Hypothalamus (tissue), 51 donors: ENCODE data around the gene TGFBI.
A peak's percentile ranks its signal among the peaks of the same experiment; 100 is the strongest.

ENCODE experiments used
- DNase-seq, 51 donors: peaks; one replicate each; lab custom pipeline; 2025; lab: John Stamatoyannopoulos, UW

TGFBI gene

DNA sequence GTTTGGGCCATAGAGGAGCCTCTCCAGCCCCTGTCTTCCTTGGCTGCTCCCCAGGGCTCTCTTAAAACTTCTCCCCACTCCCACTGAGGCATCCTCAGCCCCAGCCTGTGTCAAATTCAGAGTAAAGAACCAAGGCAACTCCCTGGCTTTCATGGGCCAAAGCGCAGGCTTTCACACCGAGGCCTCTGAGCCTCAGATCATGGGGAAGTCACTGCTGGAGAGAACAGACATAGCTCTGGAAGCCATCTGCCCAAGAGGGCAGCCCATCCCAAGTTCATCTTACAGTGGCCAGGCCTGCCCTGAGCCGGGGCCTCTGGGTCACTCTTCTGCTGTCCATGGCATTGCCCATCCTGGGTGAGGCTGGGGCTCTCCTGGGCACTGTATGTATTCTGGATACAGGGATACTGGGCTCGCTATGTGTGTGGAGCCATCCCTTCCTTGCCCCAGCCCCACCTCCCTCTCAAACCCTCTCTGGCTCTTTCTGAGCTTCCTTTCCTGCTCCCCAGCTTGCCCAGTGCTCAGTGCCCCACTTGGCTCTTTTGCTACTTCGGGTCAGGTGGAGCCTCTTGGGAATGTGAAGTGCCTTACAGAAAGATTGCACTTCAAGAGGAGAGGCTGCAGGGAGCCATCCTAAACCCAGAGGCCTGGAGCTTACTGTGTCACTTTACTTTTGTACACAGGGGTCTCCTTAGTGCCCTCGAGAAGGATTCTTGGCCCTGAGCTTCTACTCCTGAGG, 33.0 kb downstream of the TGFBI start:
- no peak for DNase-seq

DNA sequence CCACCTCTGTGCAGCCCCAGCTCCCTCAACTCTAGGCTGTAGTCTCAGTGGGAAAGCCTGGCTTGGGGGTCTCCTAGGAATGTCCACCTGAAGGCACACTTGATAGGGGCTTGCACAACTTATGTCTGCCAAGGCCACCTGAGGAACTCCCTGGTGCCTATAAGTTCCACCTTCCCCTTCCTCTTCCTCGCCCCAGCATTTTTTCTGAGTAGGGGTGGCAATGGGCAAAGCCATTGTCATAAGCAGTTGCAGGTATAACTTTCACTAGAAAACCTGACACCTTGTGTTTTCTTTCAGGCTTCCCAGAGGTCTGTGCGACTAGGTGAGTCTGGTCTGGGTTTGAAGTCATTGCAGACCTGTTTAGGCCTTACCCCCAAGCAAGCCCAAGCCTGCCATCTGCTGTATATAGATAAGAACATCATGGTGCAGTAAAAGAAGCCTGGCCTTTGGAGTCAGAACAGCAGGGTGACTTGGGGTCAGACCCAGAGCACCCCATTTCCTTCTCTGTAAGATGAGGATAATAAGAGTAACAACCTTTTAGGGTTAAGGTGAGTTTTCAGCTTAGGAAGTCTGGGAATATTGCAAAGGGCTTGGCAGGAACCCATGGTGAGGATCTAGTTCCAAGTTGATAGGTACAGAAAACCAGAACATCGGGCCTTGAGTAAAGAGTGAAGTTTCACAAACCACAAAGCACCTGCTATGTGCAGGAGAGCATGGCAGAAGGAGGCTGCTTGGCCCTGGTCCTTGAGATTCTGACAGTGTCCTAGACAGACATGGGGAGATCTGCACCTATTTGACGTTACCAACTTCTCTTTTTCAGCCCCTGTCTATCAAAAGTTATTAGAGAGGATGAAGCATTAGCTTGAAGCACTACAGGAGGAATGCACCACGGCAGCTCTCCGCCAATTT, 33.8 kb downstream of the TGFBI start:
- no peak for DNase-seq

DNA sequence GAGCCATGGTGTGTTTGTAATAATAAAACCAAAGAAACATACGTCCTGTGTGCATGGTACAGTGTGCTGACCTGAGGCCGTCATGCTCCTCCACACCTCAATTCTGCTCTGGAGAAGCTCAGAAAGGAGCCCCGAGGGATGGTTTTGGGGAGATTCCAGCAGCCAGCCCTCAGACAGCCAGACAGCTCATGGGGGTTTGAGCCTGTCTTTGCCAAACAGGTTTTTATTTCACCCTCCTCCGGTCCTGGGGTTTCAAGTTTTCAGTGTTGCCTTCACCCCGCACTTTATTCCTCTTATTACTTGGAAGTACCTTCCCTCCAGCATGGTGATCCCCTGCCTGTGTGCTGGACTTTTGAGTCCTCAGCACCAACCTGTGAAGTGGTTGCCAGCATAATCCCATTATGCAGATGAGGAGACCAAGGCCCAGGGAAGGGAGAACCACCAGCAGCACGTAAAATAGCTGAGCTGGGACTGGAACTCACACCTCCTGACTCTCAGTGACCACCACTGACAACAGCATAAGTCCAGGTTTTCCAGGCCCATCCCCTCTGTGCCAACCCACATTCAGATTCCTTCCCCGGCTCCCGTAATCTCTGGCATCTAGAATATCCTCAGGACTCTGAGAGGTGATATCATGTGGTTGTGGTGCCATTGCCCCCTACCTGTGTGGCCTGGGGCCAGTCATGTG, 35.1 kb downstream of the TGFBI start:
- no peak for DNase-seq

DNA sequence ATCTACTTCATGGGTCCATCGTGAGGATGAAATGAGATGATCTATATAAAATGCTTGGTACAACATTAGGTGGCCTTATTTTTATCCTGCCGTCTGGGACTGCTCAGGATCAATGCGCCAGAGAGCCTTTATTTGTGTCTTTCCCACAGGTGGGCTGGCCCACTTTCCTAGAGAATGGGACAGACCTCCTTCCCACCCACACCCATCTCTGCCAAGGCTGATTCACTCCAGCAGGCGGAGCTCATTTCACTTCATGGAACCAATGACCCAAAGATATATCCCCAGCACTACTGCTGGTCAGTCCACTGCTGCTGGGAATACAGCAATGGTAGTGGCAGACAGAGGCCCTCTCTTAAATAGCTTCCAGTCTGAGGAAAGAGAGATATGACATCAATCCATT, 35.7 kb downstream of the TGFBI start:
- DNase-seq, result no peak

DNA sequence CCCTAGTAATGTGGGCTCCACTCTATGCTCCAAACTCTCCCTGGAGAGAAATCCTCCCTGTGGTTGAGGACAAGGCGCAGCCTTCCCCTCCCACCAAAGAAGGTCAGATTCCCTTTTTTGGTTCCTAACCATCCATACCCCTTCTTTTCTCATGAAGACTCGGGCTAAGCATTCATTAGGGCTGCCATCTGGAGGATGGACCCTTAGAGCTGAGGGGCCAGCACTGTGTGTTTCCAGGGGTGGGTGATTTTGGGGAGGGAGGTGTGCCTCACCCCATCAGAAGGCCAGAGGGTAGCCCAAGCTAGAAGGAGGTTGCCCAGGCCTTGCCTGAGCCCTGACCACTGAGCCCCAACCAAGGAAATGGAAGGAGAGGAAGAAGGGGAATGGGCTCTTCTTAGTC, 36.8 kb downstream of the TGFBI start:
- DNase-seq, result no peak

- DNase-seq, result no peak
These were observed 38.0 kb downstream of the TGFBI start for GRCh38 chr5:136066661-136067271.

GRCh38 chr5:136067422-136067821, 38.6 kb downstream of the TGFBI start:
- DNase-seq, result no peak

DNA sequence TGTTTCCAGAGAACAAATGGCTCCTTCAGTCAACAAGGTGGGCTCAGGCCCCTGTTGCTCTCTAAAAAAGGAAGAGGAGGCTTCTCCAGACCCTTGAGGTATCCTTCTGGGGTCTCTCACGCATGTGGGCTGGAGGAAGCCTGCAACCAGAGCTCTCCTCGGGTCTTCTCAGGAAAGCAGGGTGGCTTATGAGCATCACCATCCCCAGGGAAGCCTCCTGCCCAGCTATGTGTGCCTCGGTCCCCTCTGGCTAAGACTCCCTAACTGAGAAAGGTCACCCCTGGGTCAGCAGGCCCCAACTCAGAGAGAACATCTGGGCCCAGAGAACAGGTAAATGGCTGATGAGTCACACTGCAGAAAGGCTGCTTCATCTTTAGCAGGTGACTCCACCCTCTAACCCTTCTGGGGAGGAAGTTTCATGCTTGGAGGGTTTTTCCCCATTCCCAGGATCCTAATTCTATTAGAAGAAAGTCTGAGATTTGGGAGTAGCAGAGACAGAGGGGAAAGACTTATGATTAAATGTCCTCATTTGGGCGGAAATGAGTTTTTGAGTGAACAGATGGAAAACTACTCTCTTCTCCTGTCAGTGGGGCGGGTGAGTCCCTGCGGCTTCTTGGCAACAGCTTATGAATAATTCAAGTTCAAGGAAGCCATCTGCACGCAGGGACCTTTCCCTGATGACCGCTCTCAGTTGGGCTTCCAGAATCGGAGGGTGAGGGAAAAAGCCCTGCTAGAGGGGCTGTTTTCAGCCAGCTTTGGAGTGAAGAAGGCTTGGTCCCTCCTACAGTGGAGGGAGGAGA, 41.9 kb downstream of the TGFBI start:
- DNase-seq, result no peak

DNA sequence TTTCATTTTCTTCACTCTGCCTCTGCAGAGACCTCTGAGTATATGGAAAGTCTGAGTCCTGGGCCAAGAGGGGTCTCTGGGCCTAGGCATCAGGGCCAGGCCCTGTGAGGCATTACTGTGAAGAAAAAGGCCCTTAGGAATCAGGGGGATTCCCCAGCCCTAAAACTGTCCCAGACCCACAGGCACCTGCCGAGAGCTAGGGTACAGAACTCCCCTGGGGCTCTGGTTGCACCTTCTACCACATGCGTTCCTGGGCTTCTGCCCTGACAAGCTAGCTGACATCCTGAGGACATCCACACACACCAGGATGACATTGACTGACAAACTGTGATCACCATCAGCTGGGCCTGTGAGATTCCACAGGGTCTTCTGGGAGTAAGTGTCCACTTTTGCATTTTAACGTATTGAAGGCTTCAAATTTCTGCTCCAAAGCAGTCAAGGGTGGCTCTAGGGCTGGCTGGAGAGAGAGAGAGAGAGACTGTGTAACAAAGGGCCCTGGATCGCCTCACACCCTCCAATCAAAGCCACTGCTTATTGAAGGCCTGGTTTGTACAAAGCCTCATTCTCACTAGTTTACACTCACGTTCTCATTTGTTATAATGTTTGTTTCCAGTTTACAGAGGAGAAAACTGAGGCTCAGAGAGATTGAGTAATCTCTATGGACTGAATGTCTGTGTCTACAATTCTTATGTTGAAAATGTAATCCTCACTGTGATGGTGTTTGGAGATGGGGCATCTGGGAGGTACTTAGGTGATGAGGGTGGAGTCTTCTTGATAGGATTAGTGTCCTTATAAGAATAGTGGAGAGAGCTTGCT, 45.1 kb downstream of the TGFBI start:
- DNase-seq, result no peak

DNA sequence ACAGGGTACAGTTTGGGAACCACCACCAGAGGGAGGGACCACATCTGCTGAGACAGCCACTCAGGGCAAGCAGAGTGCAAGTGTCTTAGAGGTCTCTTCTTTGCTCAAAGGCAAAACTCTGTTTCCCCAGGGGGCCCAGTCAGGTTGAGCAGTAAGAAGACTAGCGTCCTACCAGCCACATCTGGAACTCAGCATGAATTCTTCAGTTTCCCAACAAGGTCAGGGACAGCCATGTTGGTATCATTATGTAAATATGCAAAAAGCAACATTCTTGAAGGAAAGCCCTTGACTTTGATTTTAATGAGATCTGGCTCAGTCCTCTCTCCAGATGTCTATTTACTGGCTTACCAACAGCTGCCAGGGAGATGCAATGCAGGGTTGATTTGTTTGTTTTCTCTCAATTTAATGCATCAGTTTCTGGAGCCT, 46.7 kb downstream of the TGFBI start:
- DNase-seq, result no peak

- no peak for DNase-seq
These were observed 47.3 kb downstream of the TGFBI start for GRCh38 chr5:136076067-136076466.

DNA sequence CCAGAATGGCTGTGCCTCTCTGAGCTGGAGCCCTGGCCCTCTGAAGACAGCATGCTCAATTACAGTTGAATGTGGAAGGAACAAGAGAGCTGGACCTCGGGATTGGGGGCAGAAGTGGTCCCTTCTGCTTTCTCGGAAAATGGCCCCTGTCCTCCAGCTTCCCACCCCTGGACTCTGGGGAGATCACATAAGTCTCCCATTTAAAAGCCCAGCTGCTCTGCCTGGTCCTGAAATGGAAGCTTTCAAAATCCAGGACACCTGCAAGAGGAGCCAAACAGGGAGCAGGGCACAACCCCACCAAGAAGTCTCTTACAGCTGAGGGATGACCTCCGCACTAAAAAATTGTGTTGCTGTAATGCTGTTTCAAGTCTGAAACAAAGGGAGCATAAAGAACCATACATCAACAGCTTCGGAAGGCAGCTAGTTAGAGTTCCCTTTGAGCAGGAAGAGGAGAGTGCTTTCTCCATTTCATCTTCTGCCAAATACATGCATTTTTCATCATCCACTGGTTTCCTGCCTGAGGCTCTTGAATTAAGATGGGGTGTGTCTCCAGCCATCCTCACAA, 48.2 kb downstream of the TGFBI start:
- no peak for DNase-seq

GRCh38 chr5:136079195-136079985, 50.6 kb downstream of the TGFBI start:
- DNase-seq, result no peak

DNA sequence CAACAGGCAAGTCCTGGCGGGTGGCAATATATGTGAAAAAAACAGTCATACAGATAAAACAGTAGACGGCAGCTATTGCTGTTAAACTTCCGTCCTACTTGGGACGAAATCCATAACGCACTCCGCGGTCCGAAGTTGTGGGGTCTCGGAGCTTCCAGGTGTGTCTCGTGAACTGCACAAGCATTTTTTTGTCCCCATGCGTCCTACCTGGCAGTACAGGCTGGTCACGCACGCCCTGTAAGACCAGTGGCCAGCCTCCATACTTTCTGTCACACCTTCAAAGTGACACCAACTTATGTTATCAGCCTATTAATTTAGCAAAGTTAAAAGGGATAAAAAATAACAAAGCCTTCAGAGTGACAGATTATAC, 51.3 kb downstream of the TGFBI start:
- DNase-seq, result no peak

DNA sequence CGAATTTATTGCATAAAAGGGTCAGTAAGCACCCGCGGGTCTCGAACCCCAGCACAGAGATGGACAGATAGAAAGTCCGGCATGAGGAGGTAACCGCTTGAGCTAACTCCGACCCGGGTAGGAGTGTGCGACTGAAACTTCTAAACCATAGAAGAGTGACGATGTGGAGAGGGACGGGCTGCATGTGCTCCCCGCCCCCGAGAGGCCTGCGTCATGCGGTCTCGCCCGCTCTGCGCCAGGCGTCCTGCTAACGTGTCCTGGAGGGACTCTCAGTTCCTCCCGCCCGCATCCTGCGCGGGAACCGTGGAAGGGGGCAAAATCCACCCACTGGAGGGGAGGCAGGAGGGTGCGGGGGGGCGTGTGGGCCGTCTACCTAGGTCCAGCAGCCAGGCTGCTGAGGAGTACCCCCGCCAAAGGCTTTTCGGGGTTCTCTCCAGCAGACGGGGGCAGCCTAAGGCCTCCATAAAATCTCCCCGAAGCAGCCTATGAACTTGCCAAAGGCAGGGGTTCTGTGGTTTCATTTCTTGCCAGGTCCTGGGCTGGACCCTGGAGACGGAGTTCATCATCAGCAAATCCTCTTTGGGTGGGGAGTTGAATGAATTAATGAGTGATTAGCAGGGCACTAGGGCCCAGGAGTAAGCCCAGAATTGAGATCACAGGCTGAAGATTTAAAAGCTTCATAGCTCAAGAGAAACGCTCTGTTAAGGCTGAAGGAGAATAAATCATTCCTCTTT, 51.9 kb downstream of the TGFBI start:
- DNase-seq, result peak in 34 of 51 donors; percentile 3 to 71 (median 30)

DNA sequence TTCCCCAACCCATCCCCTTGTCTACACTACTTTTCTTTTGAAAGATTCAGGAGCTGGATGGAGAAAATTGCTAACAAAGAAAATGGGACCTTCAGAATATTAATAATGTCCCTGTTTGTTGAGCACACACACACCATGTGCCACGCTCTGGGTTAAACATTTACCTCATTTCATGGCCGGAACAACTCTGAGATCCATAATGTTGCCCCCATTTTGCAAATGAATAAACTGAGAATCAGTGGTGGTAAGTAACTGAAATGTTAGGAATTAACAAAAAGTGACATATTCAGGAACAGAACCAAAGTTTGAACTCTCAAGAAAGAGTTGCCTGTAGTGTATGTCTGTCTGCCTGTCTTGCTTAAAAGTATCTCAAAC, 52.4 kb downstream of the TGFBI start:
- no peak for DNase-seq
